ENCODE results near the gene MCTP1. TPM values are rescaled to one million over a fixed set of nuclear protein-coding genes. Genes with fewer than 3 reads are reported as not detected.
"Not testable (repeated sequence)": the region's sequence is repeated elsewhere in the genome, so short reads cannot be mapped to it uniquely, and the experiment has no call there.

MCTP1 gene
- total and polyA plus RNA-seq, 7 experiments from 2014 or later: 0.75 to 38.9 (median 2.3) TPM; not detected in 1

DNA sequence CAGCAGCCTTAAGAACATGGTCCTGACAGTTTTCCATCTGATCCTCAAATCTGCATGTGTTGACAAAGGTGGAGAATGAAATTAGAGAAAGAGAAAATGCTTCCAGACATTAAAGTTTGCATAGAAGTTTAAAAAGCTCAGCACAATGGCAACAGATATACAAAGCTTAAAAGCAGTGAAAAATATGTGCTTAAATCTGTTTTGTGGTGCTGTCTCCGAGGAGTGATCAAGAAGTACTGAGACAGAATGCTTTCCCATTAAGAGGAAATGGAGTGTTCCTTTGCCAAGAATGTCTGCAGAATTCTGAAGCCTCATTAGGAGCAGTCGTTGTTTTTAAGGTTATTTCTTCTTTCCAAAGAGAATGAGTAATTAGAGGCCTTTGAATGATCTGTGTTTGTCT, 131.4 kb downstream of the MCTP1 start:
- DNase-seq: no peak
- no peak overlapping the region for H3K4me3 ChIP-seq (ENCODE audit: low read length)
- Mint-ChIP-seq H3K4me3 (no peak overlapping the region), H3K27ac (no peak overlapping the region), H3K4me1 (no peaks in the 10 kb centered on the region), H3K27me3 (peaks cover 0 to 14% (median 0%) of the 10 kb centered on the region in 5 donors), H3K9me3 (peaks cover 0 to 8% (median 0%) of the 10 kb centered on the region in 11 donors), H3K36me3 (no peaks in the 10 kb centered on the region)
- intact Hi-C loops (cut with micrococcal nuclease): no loop called here
- no peak overlapping the region for H3K27ac ChIP-seq (ENCODE audit: low read depth, low read length)
- H3K27me3 ChIP-seq (ENCODE audit: control insufficient read depth in 2 of 2, insufficient read depth in 2 of 2, low read length in 2 of 2): no peaks in the 10 kb centered on the region
- POLR2A ChIA-PET: no interaction called here
- no peaks in the 10 kb centered on the region for H3K36me3 ChIP-seq (ENCODE audit: control insufficient read depth in 2 of 3, insufficient read depth in 3 of 3, low read length in 3 of 3)
- ATAC-seq: no peak
- H3K9me3 ChIP-seq (ENCODE audit: control insufficient read depth in 2 of 3, low read length in 3 of 3): no peaks in the 10 kb centered on the region
- CTCF ChIA-PET: no interaction called here
- no peaks in the 10 kb centered on the region for H3K4me1 ChIP-seq (ENCODE audit: control insufficient read depth in 2 of 2, insufficient read depth in 2 of 2, low read length in 2 of 2)

DNA sequence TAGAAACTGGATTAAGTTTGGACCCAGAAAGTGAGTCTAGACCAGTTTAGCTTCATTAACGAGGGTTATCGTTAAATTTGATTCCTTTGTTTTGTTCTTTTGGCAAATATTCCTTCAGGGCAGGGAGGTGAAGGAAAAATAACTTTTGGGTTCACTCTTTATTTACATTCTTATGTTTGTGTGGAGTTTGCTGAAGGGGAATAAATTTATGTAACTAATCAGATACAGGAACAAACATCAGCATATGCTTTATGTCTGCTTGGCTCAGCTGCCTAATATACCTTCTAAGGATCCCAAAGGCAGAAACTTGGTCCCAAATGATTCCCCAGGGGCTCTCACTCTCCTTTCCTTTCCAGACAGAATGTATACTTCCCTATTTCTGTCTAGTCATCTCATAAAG, 132.4 kb downstream of the MCTP1 start:
- CTCF ChIA-PET: no interaction called here
- POLR2A ChIA-PET: no interaction called here
- DNase-seq: no peak
- no peak overlapping the region for H3K4me3 Mint-ChIP-seq
- intact Hi-C loops (cut with micrococcal nuclease): no loop called here
- Histone ChIP-seq H3K27me3 (ENCODE audit: control insufficient read depth in 2 of 2, insufficient read depth in 2 of 2, low read length in 2 of 2) (no peaks in the 10 kb centered on the region), H3K4me3 (ENCODE audit: low read length) (no peak overlapping the region), H3K4me1 (ENCODE audit: control insufficient read depth in 2 of 2, insufficient read depth in 2 of 2, low read length in 2 of 2) (no peaks in the 10 kb centered on the region), H3K9me3 (ENCODE audit: control insufficient read depth in 2 of 3, low read length in 3 of 3) (no peaks in the 10 kb centered on the region), H3K36me3 (ENCODE audit: control insufficient read depth in 2 of 3, insufficient read depth in 3 of 3, low read length in 3 of 3) (no peaks in the 10 kb centered on the region), H3K27ac (ENCODE audit: low read depth, low read length) (no peak overlapping the region)
- ATAC-seq: no peak
- H3K9me3 Mint-ChIP-seq: peaks cover 0 to 18% (median 6%) of the 10 kb centered on the region in 11 donors
- H3K27ac Mint-ChIP-seq: no peak overlapping the region
- H3K4me1 Mint-ChIP-seq: no peaks in the 10 kb centered on the region
- no peaks in the 10 kb centered on the region for H3K36me3 Mint-ChIP-seq
- peaks cover 0 to 14% (median 0%) of the 10 kb centered on the region in 5 donors for H3K27me3 Mint-ChIP-seq

DNA sequence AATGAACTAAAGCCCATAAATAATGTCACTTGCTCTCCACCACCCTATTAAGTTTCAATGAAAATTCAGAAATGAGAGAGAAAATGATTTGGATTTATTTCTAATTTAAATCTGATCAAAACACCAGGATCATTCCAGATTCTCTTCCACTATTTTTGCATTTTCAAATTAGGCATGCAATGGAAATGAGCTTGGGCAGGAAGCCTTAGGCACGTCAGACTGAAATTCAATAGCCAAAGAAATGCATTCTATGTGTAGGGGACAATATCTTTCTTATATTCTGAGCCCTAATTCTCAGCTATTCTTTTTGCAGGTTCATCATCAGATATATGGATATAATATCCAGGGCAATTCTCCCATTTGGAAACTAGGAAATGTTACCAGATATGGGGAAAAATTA, 132.8 kb downstream of the MCTP1 start:
- Mint-ChIP-seq H3K4me3 (no peak overlapping the region), H3K4me1 (no peaks in the 10 kb centered on the region)
- CTCF ChIA-PET: no interaction called here

DNA sequence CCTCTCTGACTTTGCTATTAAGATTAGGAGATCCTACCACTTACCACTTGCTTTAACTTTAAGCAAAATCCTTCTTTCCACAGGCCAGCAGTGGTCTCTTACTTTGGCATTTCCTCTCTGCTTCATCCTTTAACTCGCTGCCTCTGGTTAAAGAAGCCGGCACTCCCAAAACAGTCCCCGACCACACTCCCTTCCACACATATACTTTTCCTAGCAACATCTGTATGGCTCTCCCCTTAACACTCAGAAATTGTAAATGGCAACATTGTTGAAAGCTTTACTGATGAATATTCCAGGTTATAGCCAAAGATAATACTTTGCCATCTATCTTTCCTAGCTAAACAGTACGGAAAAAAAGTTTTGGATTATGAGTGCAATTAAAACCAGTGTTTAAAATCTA, 133.2 kb downstream of the MCTP1 start:
- Histone ChIP-seq H3K27me3 (ENCODE audit: control insufficient read depth in 2 of 2, insufficient read depth in 2 of 2, low read length in 2 of 2) (no peaks in the 10 kb centered on the region), H3K4me1 (ENCODE audit: control insufficient read depth in 2 of 2, insufficient read depth in 2 of 2, low read length in 2 of 2) (no peaks in the 10 kb centered on the region), H3K36me3 (ENCODE audit: control insufficient read depth in 2 of 3, insufficient read depth in 3 of 3, low read length in 3 of 3) (no peaks in the 10 kb centered on the region), H3K27ac (ENCODE audit: low read depth, low read length) (no peak overlapping the region), H3K9me3 (ENCODE audit: control insufficient read depth in 2 of 3, low read length in 3 of 3) (no peaks in the 10 kb centered on the region), H3K4me3 (ENCODE audit: low read length) (no peak overlapping the region)
- H3K4me3 Mint-ChIP-seq: no peak overlapping the region
- H3K9me3 Mint-ChIP-seq: peaks cover 0 to 23% (median 9%) of the 10 kb centered on the region in 11 donors
- ChIA-PET POLR2A (no interaction called here), CTCF (no interaction called here)
- H3K36me3 Mint-ChIP-seq: no peaks in the 10 kb centered on the region
- H3K27ac Mint-ChIP-seq: no peak overlapping the region
- peaks cover 0 to 14% (median 0%) of the 10 kb centered on the region in 5 donors for H3K27me3 Mint-ChIP-seq
- ATAC-seq: no peak
- intact Hi-C loops (cut with micrococcal nuclease): no loop called here
- no peak for DNase-seq
- H3K4me1 Mint-ChIP-seq: no peaks in the 10 kb centered on the region

More for the DNA sequence above, 132.8 kb downstream of the MCTP1 start:
- ATAC-seq: no peak
- H3K36me3 Mint-ChIP-seq: no peaks in the 10 kb centered on the region
- no peak overlapping the region for H3K27ac ChIP-seq (ENCODE audit: low read depth, low read length)
- H3K27me3 Mint-ChIP-seq: peaks cover 0 to 14% (median 0%) of the 10 kb centered on the region in 5 donors
- no peak overlapping the region for H3K4me3 ChIP-seq (ENCODE audit: low read length)
- no peak for DNase-seq
- H3K27ac Mint-ChIP-seq: no peak overlapping the region
- no peaks in the 10 kb centered on the region for H3K36me3 ChIP-seq (ENCODE audit: control insufficient read depth in 2 of 3, insufficient read depth in 3 of 3, low read length in 3 of 3)
- POLR2A ChIA-PET: no interaction called here
- H3K27me3 ChIP-seq (ENCODE audit: control insufficient read depth in 2 of 2, insufficient read depth in 2 of 2, low read length in 2 of 2): no peaks in the 10 kb centered on the region
- H3K9me3 Mint-ChIP-seq: peaks cover 0 to 21% (median 9%) of the 10 kb centered on the region in 11 donors
- H3K4me1 ChIP-seq (ENCODE audit: control insufficient read depth in 2 of 2, insufficient read depth in 2 of 2, low read length in 2 of 2): no peaks in the 10 kb centered on the region
- H3K9me3 ChIP-seq (ENCODE audit: control insufficient read depth in 2 of 3, low read length in 3 of 3): no peaks in the 10 kb centered on the region
- intact Hi-C loops (cut with micrococcal nuclease): no loop called here

DNA sequence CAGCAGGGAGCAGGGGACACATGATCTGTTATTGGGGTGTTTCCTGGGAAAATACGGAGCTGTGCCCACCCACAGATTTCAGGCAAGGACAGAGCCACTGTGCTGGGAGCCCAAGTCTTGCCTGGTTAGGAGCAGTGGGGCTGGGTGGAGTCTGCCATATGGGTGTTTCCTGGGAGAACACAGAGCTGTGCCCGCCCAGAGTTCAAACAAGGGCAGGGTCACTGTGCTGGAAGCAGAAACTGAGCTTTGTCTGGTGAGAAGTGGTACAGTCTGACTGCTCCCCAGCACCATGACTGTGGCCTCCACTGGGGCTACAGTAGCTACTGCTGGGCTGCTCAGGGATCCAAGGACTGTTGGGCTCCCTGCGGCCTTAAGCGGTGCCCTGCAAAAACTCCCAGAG, 135.5 kb downstream of the MCTP1 start:
- Mint-ChIP-seq H3K9me3 (peaks cover 2 to 30% (median 9%) of the 10 kb centered on the region in 11 donors), H3K27me3 (peaks cover 0 to 14% (median 0%) of the 10 kb centered on the region in 5 donors), H3K27ac (no peak overlapping the region), H3K4me3 (no peak overlapping the region), H3K36me3 (no peaks in the 10 kb centered on the region), H3K4me1 (no peaks in the 10 kb centered on the region)
- ATAC-seq: no peak
- Histone ChIP-seq H3K4me1 (ENCODE audit: control insufficient read depth in 2 of 2, insufficient read depth in 2 of 2, low read length in 2 of 2) (no peaks in the 10 kb centered on the region), H3K27me3 (ENCODE audit: control insufficient read depth in 2 of 2, insufficient read depth in 2 of 2, low read length in 2 of 2) (no peaks in the 10 kb centered on the region), H3K27ac (ENCODE audit: low read depth, low read length) (no peak overlapping the region), H3K4me3 (ENCODE audit: low read length) (no peak overlapping the region), H3K36me3 (ENCODE audit: control insufficient read depth in 2 of 3, insufficient read depth in 3 of 3, low read length in 3 of 3) (no peaks in the 10 kb centered on the region), H3K9me3 (ENCODE audit: control insufficient read depth in 2 of 3, low read length in 3 of 3) (no peaks in the 10 kb centered on the region)
- intact Hi-C loops (cut with micrococcal nuclease): no loop called here
- no peak for DNase-seq
- CTCF ChIA-PET: no interaction called here
- POLR2A ChIA-PET: no interaction called here

DNA sequence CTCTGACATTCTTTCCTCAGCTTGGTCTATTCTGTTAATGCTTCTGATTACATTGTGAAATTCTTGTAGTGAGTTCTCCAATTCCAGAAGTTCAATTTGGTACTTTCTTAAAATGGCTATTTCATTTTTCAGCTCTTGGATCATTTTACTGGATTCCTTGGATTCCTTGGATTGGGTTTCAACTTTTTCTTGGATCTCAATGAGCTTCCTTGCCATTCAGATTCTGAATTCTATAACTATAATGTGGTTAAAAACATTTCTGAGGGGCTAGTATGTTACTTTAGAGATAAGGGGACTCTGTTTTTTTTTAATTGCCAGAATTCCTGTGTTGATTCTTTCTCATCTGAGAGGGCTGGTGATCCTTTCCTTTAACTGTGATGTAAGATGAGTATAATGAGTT, 136.4 kb downstream of the MCTP1 start:
- no peak overlapping the region for H3K4me3 Mint-ChIP-seq
- H3K9me3 ChIP-seq (ENCODE audit: control insufficient read depth in 2 of 3, low read length in 3 of 3): no peaks in the 10 kb centered on the region
- CTCF ChIA-PET: no interaction called here
- no peaks in the 10 kb centered on the region for H3K36me3 ChIP-seq (ENCODE audit: control insufficient read depth in 2 of 3, insufficient read depth in 3 of 3, low read length in 3 of 3)
- ATAC-seq (no peak), DNase-seq (no peak)
- no peaks in the 10 kb centered on the region for H3K36me3 Mint-ChIP-seq
- H3K4me1 ChIP-seq (ENCODE audit: control insufficient read depth in 2 of 2, insufficient read depth in 2 of 2, low read length in 2 of 2): no peaks in the 10 kb centered on the region
- no peak overlapping the region for H3K27ac Mint-ChIP-seq
- H3K4me3 ChIP-seq (ENCODE audit: low read length): no peak overlapping the region
- H3K27ac ChIP-seq (ENCODE audit: low read depth, low read length): no peak overlapping the region
- no peaks in the 10 kb centered on the region for H3K27me3 ChIP-seq (ENCODE audit: control insufficient read depth in 2 of 2, insufficient read depth in 2 of 2, low read length in 2 of 2)
- H3K4me1 Mint-ChIP-seq: no peaks in the 10 kb centered on the region
- intact Hi-C loops (cut with micrococcal nuclease): no loop called here
- H3K27me3 Mint-ChIP-seq: peaks cover 0 to 14% (median 0%) of the 10 kb centered on the region in 5 donors
- H3K9me3 Mint-ChIP-seq: peaks cover 2 to 30% (median 9%) of the 10 kb centered on the region in 11 donors
- POLR2A ChIA-PET: no interaction called here

DNA sequence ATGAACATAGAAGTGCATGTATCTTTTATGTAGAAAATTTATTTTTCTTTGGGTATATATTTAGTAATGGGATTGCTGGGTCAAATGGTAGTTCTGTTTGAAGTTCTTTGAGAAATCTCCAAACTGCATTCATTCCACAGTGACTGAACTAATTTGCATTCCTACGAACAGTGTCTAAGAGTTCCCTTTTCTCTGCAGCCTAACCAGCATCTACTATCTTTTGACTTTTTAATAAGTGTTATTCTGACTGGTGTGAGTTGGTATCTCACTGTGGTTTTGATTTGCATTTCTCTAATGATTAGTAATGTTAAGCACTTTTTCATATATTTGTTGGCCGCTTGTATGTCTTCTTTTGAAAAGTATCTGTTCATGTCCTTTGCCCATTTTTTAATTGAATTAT, 141.0 kb downstream of the MCTP1 start:
- H3K27me3 ChIP-seq (ENCODE audit: control insufficient read depth in 2 of 2, insufficient read depth in 2 of 2, low read length in 2 of 2); H3K4me1 ChIP-seq (ENCODE audit: control insufficient read depth in 2 of 2, insufficient read depth in 2 of 2, low read length in 2 of 2); POLR2A ChIA-PET; H3K9me3 ChIP-seq (ENCODE audit: control insufficient read depth in 2 of 3, low read length in 3 of 3); H3K27me3 Mint-ChIP-seq; CTCF ChIA-PET; intact Hi-C loops (cut with micrococcal nuclease); H3K4me1 Mint-ChIP-seq; H3K36me3 ChIP-seq (ENCODE audit: control insufficient read depth in 2 of 3, insufficient read depth in 3 of 3, low read length in 3 of 3); H3K27ac Mint-ChIP-seq; ATAC-seq; H3K4me3 Mint-ChIP-seq; H3K36me3 Mint-ChIP-seq; H3K4me3 ChIP-seq (ENCODE audit: low read length); H3K27ac ChIP-seq (ENCODE audit: low read depth, low read length); DNase-seq: not testable (repeated sequence)
- peaks cover 2 to 26% (median 9%) of the 10 kb centered on the region in 11 donors for H3K9me3 Mint-ChIP-seq

Measured in naive thymus-derived CD4-positive, alpha-beta T cell (primary cell).